ENCODE results near the gene SH3RF1.

DNA sequence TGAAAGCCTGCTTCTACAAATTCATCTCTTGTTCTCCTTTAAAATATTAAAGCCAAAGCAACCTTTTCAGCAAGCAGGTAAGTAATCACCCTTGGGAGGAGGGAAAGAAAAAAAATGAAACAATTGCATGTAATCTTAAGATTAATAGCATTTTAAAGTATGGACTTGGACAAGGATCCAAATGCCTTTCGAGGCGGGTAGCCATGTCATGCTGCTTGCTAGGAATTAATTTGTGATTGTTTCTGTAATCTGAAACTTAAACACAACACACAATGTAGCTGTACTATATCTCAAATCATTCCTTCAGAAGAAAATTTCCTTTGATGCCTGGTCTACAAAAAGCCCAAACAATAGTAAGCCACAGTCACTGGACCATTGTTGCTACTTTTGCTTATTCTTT is 148.3 kb downstream of the SH3RF1 start:
- TF ChIP-seq, protein P1, sequence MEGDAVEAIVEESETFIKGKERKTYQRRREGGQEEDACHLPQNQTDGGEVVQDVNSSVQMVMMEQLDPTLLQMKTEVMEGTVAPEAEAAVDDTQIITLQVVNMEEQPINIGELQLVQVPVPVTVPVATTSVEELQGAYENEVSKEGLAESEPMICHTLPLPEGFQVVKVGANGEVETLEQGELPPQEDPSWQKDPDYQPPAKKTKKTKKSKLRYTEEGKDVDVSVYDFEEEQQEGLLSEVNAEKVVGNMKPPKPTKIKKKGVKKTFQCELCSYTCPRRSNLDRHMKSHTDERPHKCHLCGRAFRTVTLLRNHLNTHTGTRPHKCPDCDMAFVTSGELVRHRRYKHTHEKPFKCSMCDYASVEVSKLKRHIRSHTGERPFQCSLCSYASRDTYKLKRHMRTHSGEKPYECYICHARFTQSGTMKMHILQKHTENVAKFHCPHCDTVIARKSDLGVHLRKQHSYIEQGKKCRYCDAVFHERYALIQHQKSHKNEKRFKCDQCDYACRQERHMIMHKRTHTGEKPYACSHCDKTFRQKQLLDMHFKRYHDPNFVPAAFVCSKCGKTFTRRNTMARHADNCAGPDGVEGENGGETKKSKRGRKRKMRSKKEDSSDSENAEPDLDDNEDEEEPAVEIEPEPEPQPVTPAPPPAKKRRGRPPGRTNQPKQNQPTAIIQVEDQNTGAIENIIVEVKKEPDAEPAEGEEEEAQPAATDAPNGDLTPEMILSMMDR (IDR thresholded peaks at IDR 0.05): no peak
- no peak for TF ChIP-seq POLR2A (IDR thresholded peaks at IDR 0.05; ENCODE audit: low read depth)
- TF ChIP-seq POLR2AphosphoS5 (IDR thresholded peaks at IDR 0.05): no peak
- TF ChIP-seq EP300 (IDR thresholded peaks at IDR 0.05): no peak

All from esophagus muscularis mucosa (tissue), 4 donors.